Neural progenitor cell (in vitro differentiated cells): ENCODE measurements around the gene IL31. TPM values are rescaled to one million over a fixed set of nuclear protein-coding genes. Genes with fewer than 3 reads are reported as not detected.
A peak's percentile ranks its signal among the peaks of the same experiment; 100 is the strongest.

Source experiments
- DNase-seq: peaks from one replicate; pipeline ENCODE4 v3.0.0-alpha.2; 2016; ENCODE audit warnings: low spot score
- H2AFZ ChIP-seq: fragments of 200-600 bp; sonication (generic); replicated peaks from 2 replicates; pipeline ENCODE4 v1.6.1; 2016; ENCODE audit warnings: antibody characterized with exemption
- H3F3A ChIP-seq: fragments of 200-600 bp; sonication (generic); 2 replicates; pipeline ENCODE4 v1.6.1; 2016; ENCODE audit warnings: antibody characterized with exemption, low read depth
- H3K27ac ChIP-seq: fragments of 200-600 bp; sonication (generic); 2 replicates; pipeline ENCODE4 v1.5.1; 2016; ENCODE audit warnings: mild to moderate bottlenecking
- H3K27me3 ChIP-seq: fragments of 200-600 bp; sonication (generic); 2 replicates; pipeline ENCODE4 v1.6.1; 2016; ENCODE audit warnings: mild to moderate bottlenecking, moderate library complexity
- H3K36me3 ChIP-seq: fragments of 200-600 bp; sonication (generic); 2 replicates; pipeline ENCODE4 v1.5.1; 2016
- H3K4me1 ChIP-seq: fragments of 200-600 bp; sonication (generic); 2 replicates; pipeline ENCODE4 v1.6.1; 2016; ENCODE audit warnings: mixed run types
- H3K4me2 ChIP-seq: fragments of 200-600 bp; sonication (generic); 2 replicates; pipeline ENCODE4 v1.6.1; 2016
- H3K4me3 ChIP-seq: fragments of 200-600 bp; sonication (generic); 2 replicates; pipeline ENCODE4 v1.5.1; 2016
- H3K79me2 ChIP-seq: fragments of 200-600 bp; sonication (generic); 2 replicates; pipeline ENCODE4 v1.6.1; 2016; ENCODE audit warnings: low read depth
- H3K9ac ChIP-seq: fragments of 200-600 bp; sonication (generic); 2 replicates; pipeline ENCODE4 v1.6.1; 2016
- H3K9me3 ChIP-seq: fragments of 200-600 bp; sonication (generic); 2 replicates; pipeline ENCODE4 v1.5.1; 2016; ENCODE audit warnings: low read depth
- H4K20me1 ChIP-seq: fragments of 200-600 bp; sonication (generic); 2 replicates; pipeline ENCODE4 v1.6.1; 2016; ENCODE audit warnings: low read depth
- H3K27ac Mint-ChIP-seq: 3 replicates; pipeline ENCODE4 v1.8.0; 2021; ENCODE audit warnings: mixed read lengths
- H3K27me3 Mint-ChIP-seq: 2 replicates; pipeline ENCODE4 v1.8.0; 2022; ENCODE audit warnings: low read depth, mild to moderate bottlenecking, inconsistent platforms, moderate library complexity, mixed read lengths; ENCODE audit not compliant: insufficient read depth
- H3K36me3 Mint-ChIP-seq: 3 replicates; pipeline ENCODE4 v1.8.0; 2021; ENCODE audit warnings: mixed read lengths
- H3K4me1 Mint-ChIP-seq: 3 replicates; pipeline ENCODE4 v1.8.0; 2021; ENCODE audit warnings: mixed read lengths
- H3K4me3 Mint-ChIP-seq: 3 replicates; pipeline ENCODE4 v1.8.0; 2021; ENCODE audit warnings: mild to moderate bottlenecking, moderate library complexity, mixed read lengths
- H3K9me3 Mint-ChIP-seq: 3 replicates; pipeline ENCODE4 v1.8.0; 2020; ENCODE audit warnings: mixed read lengths
- CTCF ChIP-seq: fragments of 200-600 bp; sonication (generic); IDR thresholded peaks from 2 replicates; pipeline ENCODE4 v1.5.1; 2017; ENCODE audit warnings: antibody characterized with exemption, mild to moderate bottlenecking
- EZH2 ChIP-seq: fragments of 200-600 bp; sonication (generic); IDR thresholded peaks from 2 replicates; pipeline ENCODE4 v1.6.1; 2017; ENCODE audit warnings: antibody characterized with exemption, mild to moderate bottlenecking, moderate library complexity
- EZH2phosphoT487 ChIP-seq: fragments of 200-600 bp; sonication (generic); IDR thresholded peaks from 2 replicates; pipeline ENCODE4 v1.6.1; 2017; ENCODE audit warnings: antibody characterized with exemption
- total RNA-seq: library from RNA; depleted of rRNA; stranded (reverse); fragments of >200 nt; gene quantifications from 2 replicates; pipeline ENCODE4 v1.2.3, GENCODE V29; 2015; ENCODE audit warnings: low replicate concordance

Gene IL31
- total RNA-seq, 1 donor from 2014 or later: not detected

GRCh38 chr12:122138616-122139015 is 35.4 kb downstream of the IL31 start:
- no peaks in the 10 kb centered on the region for H3K36me3 ChIP-seq
- H3K79me2 ChIP-seq: no peaks in the 10 kb centered on the region
- H3K27me3 Mint-ChIP-seq: peaks cover 3% of the 10 kb centered on the region

GRCh38 chr12:122138181-122138580 is 35.8 kb downstream of the IL31 start:
- Histone ChIP-seq H3K4me3 (no peak overlapping the region), H3K79me2 (no peaks in the 10 kb centered on the region), H2AFZ (peak overlapping the region; percentile 36), H4K20me1 (no peaks in the 10 kb centered on the region), H3K4me1 (peaks cover 9% of the 10 kb centered on the region), H3K9ac (no peak overlapping the region), H3K27ac (no peak overlapping the region), H3K36me3 (no peaks in the 10 kb centered on the region), H3K9me3 (no peaks in the 10 kb centered on the region), H3F3A (peaks cover 6% of the 10 kb centered on the region), H3K4me2 (no peak overlapping the region), H3K27me3 (no peaks in the 10 kb centered on the region)
- DNase-seq: no peak
- TF ChIP-seq CTCF (no peak), EZH2 (no peak), EZH2phosphoT487 (no peak)
- peaks cover 3% of the 10 kb centered on the region for H3K27me3 Mint-ChIP-seq
- no peak overlapping the region for H3K4me3 Mint-ChIP-seq
- peaks cover 24% of the 10 kb centered on the region for H3K36me3 Mint-ChIP-seq
- H3K9me3 Mint-ChIP-seq: no peaks in the 10 kb centered on the region
- H3K4me1 Mint-ChIP-seq: no peaks in the 10 kb centered on the region
- H3K27ac Mint-ChIP-seq: no peak overlapping the region

More at GRCh38 chr12:122138616-122139015, 35.4 kb downstream of the IL31 start:
- peaks cover under 1% of the 10 kb centered on the region for H3K9me3 Mint-ChIP-seq
- Histone ChIP-seq H3K9me3 (no peaks in the 10 kb centered on the region), H3K4me3 (no peak overlapping the region), H4K20me1 (no peaks in the 10 kb centered on the region), H3K27ac (no peak overlapping the region), H3F3A (peaks cover 6% of the 10 kb centered on the region), H2AFZ (no peak overlapping the region), H3K4me1 (peaks cover 9% of the 10 kb centered on the region), H3K9ac (no peak overlapping the region), H3K27me3 (no peaks in the 10 kb centered on the region), H3K4me2 (no peak overlapping the region)
- TF ChIP-seq CTCF: no peak
- no peak for TF ChIP-seq EZH2phosphoT487
- no peak for TF ChIP-seq EZH2
- peaks cover 28% of the 10 kb centered on the region for H3K36me3 Mint-ChIP-seq
- H3K4me1 Mint-ChIP-seq: no peaks in the 10 kb centered on the region
- H3K4me3 Mint-ChIP-seq: no peak overlapping the region
- H3K27ac Mint-ChIP-seq: no peak overlapping the region
- DNase-seq: no peak

- Mint-ChIP-seq H3K4me3 (no peak overlapping the region), H3K9me3 (no peaks in the 10 kb centered on the region), H3K4me1 (no peaks in the 10 kb centered on the region), H3K27me3 (peaks cover 3% of the 10 kb centered on the region), H3K36me3 (peaks cover 21% of the 10 kb centered on the region), H3K27ac (no peak overlapping the region)
- H3K4me1 ChIP-seq: peaks cover 9% of the 10 kb centered on the region
- TF ChIP-seq EZH2phosphoT487: no peak
- no peak for TF ChIP-seq EZH2
- TF ChIP-seq CTCF: no peak
- H3K27ac ChIP-seq: no peak overlapping the region
- H3K9me3 ChIP-seq: no peaks in the 10 kb centered on the region
- no peaks in the 10 kb centered on the region for H4K20me1 ChIP-seq
- DNase-seq: peak; percentile 64
- no peak overlapping the region for H3K4me3 ChIP-seq
- no peaks in the 10 kb centered on the region for H3K27me3 ChIP-seq
- peak overlapping the region; percentile 36 for H2AFZ ChIP-seq
- peak overlapping the region; percentile 58 for H3K4me2 ChIP-seq
- no peaks in the 10 kb centered on the region for H3K79me2 ChIP-seq
- peaks cover 6% of the 10 kb centered on the region for H3F3A ChIP-seq
- H3K9ac ChIP-seq: no peak overlapping the region
- H3K36me3 ChIP-seq: no peaks in the 10 kb centered on the region
These were observed 36.3 kb downstream of the IL31 start for GRCh38 chr12:122137681-122138080.
